ENCODE results near the gene RALGPS2. TPM values are rescaled to one million over a fixed set of nuclear protein-coding genes. Genes with fewer than 3 reads are reported as not detected.

Gene RALGPS2
- total RNA-seq, 1 experiment from 2014 or later, result 38.0 TPM

- Mint-ChIP-seq H3K27ac (0 out of 2 replicates have a peak overlapping the region, but pooled peaks have one; percentile 31), H3K27me3 (ENCODE audit: low read depth) (no peaks in the 10 kb centered on the region), H3K9me3 (no peaks in the 10 kb centered on the region), H3K36me3 (no peaks in the 10 kb centered on the region), H3K4me3 (no peak overlapping the region), H3K4me1 (peaks cover 4% of the 10 kb centered on the region)
- ATAC-seq, result no peak
- ChIA-PET CTCF (interaction anchor here (1.0 kb wide), 1 partner anchor 126 kb away, joined by 3 read pairs; no protein-coding TSS in a partner anchor), POLR2A (no interaction called here)
- DNase-seq (ENCODE audit: low spot score), result no peak
- TF ChIP-seq ZNF416 (CRISPR knock-in tag; IDR thresholded peaks at IDR 0.05) (no peak), ARID4B (CRISPR knock-in tag; IDR thresholded peaks at IDR 0.05; ENCODE audit: borderline replicate concordance) (no peak), ATF2 (CRISPR knock-in tag; IDR thresholded peaks at IDR 0.05; ENCODE audit: borderline replicate concordance, low read depth) (no peak), ZSCAN18 (CRISPR knock-in tag; IDR thresholded peaks at IDR 0.05) (no peak), SOX15 (CRISPR knock-in tag; IDR thresholded peaks at IDR 0.05) (no peak), FOXK1 (CRISPR knock-in tag; IDR thresholded peaks at IDR 0.05) (no peak), RELA (CRISPR knock-in tag; IDR thresholded peaks at IDR 0.05; ENCODE audit: borderline replicate concordance) (no peak), NR3C1 (CRISPR knock-in tag; conservative IDR thresholded peaks at IDR 0.05; ENCODE audit: low read depth) (no peak), TEAD1 (CRISPR knock-in tag; IDR thresholded peaks at IDR 0.05) (no peak), CREM (CRISPR knock-in tag; IDR thresholded peaks at IDR 0.05) (no peak)
These were observed 150.9 kb downstream of the RALGPS2 start for GRCh38 chr1:178875936-178876335.

GRCh38 chr1:178877896-178878295 lies 152.9 kb downstream of the RALGPS2 start:
- DNase-seq (ENCODE audit: low spot score) (no peak), ATAC-seq (no peak)
- Mint-ChIP-seq H3K36me3 (no peaks in the 10 kb centered on the region), H3K4me1 (no peaks in the 10 kb centered on the region), H3K27ac (no peak overlapping the region), H3K9me3 (no peaks in the 10 kb centered on the region), H3K4me3 (no peak overlapping the region), H3K27me3 (ENCODE audit: low read depth) (no peaks in the 10 kb centered on the region)
- POLR2A ChIA-PET, result no interaction called here
- CTCF ChIA-PET, result interaction anchor here (1.3 kb wide), 1 partner anchor 335 kb away, joined by 3 read pairs; no protein-coding TSS in a partner anchor
- no peak for TF ChIP-seq AFF4 (CRISPR knock-in tag; IDR thresholded peaks at IDR 0.05; ENCODE audit: borderline replicate concordance)
- no peak for TF ChIP-seq ZNF232 (CRISPR knock-in tag; IDR thresholded peaks at IDR 0.05)
- TF ChIP-seq CBFB (CRISPR knock-in tag; IDR thresholded peaks at IDR 0.05; ENCODE audit: low read depth), result no peak
- TF ChIP-seq ELF4 (CRISPR knock-in tag; IDR thresholded peaks at IDR 0.05; ENCODE audit: low read depth), result no peak
- TF ChIP-seq, protein P1, sequence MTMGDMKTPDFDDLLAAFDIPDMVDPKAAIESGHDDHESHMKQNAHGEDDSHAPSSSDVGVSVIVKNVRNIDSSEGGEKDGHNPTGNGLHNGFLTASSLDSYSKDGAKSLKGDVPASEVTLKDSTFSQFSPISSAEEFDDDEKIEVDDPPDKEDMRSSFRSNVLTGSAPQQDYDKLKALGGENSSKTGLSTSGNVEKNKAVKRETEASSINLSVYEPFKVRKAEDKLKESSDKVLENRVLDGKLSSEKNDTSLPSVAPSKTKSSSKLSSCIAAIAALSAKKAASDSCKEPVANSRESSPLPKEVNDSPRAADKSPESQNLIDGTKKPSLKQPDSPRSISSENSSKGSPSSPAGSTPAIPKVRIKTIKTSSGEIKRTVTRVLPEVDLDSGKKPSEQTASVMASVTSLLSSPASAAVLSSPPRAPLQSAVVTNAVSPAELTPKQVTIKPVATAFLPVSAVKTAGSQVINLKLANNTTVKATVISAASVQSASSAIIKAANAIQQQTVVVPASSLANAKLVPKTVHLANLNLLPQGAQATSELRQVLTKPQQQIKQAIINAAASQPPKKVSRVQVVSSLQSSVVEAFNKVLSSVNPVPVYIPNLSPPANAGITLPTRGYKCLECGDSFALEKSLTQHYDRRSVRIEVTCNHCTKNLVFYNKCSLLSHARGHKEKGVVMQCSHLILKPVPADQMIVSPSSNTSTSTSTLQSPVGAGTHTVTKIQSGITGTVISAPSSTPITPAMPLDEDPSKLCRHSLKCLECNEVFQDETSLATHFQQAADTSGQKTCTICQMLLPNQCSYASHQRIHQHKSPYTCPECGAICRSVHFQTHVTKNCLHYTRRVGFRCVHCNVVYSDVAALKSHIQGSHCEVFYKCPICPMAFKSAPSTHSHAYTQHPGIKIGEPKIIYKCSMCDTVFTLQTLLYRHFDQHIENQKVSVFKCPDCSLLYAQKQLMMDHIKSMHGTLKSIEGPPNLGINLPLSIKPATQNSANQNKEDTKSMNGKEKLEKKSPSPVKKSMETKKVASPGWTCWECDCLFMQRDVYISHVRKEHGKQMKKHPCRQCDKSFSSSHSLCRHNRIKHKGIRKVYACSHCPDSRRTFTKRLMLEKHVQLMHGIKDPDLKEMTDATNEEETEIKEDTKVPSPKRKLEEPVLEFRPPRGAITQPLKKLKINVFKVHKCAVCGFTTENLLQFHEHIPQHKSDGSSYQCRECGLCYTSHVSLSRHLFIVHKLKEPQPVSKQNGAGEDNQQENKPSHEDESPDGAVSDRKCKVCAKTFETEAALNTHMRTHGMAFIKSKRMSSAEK (CRISPR knock-in tag; IDR thresholded peaks at IDR 0.05; ENCODE audit: borderline replicate concordance), result no peak
- TF ChIP-seq NFYB (CRISPR knock-in tag; conservative IDR thresholded peaks at IDR 0.05; ENCODE audit: low read depth), result no peak
- TF ChIP-seq ZBTB21 (CRISPR knock-in tag; IDR thresholded peaks at IDR 0.05; ENCODE audit: borderline replicate concordance), result no peak
- no peak for TF ChIP-seq IRF2 (CRISPR knock-in tag; IDR thresholded peaks at IDR 0.05; ENCODE audit: borderline replicate concordance, low read depth)
- no peak for TF ChIP-seq RELA (CRISPR knock-in tag; IDR thresholded peaks at IDR 0.05; ENCODE audit: borderline replicate concordance)
- TF ChIP-seq SP1 (CRISPR knock-in tag; conservative IDR thresholded peaks at IDR 0.05), result no peak
- no peak for TF ChIP-seq JUN (CRISPR knock-in tag; IDR thresholded peaks at IDR 0.05)

Data from WTC11 (cell line).